ENCODE results near the gene UNKL.

UNKL gene

GRCh38 chr16:1394367-1394951 lies 20.0 kb downstream of the UNKL start:
- Histone ChIP-seq H3K27ac (ENCODE audit: low read depth, low read length) (no peak overlapping the region), H3K4me3 (ENCODE audit: insufficient read depth, low read length, poor library complexity, severe bottlenecking) (no peak overlapping the region), H3K9ac (ENCODE audit: low read length) (no peak overlapping the region), H4K20me1 (ENCODE audit: low read depth, low read length) (no peaks in the 10 kb centered on the region), H2AFZ (ENCODE audit: low read depth, low read length, severe bottlenecking) (no peak overlapping the region), H3K9me3 (ENCODE audit: insufficient read depth, low read length) (no peaks in the 10 kb centered on the region), H3K36me3 (ENCODE audit: low read length) (no peaks in the 10 kb centered on the region), H3K4me2 (ENCODE audit: low read depth, low read length, poor library complexity, severe bottlenecking) (no peak overlapping the region), H3K27me3 (ENCODE audit: low read length) (no peaks in the 10 kb centered on the region), H3F3A (ENCODE audit: insufficient read depth) (no peaks in the 10 kb centered on the region), H3K9me2 (replicated peaks; ENCODE audit: insufficient read depth, low read length) (no peaks in the 10 kb centered on the region), H3K79me2 (ENCODE audit: insufficient read depth, low read length) (no peaks in the 10 kb centered on the region)
- TF ChIP-seq EZH2phosphoT487 (conservative IDR thresholded peaks at IDR 0.05; ENCODE audit: low read length) (no peak), CTCF (IDR thresholded peaks at IDR 0.05; ENCODE audit: insufficient read depth, low read length, poor library complexity, severe bottlenecking) (no peak)

GRCh38 chr16:1393613-1394176 lies 20.8 kb downstream of the UNKL start:
- no peaks in the 10 kb centered on the region for H4K20me1 ChIP-seq (ENCODE audit: low read depth, low read length)
- H3K27me3 ChIP-seq (ENCODE audit: low read length) = no peaks in the 10 kb centered on the region
- H3K36me3 ChIP-seq (ENCODE audit: low read length) = no peaks in the 10 kb centered on the region
- no peaks in the 10 kb centered on the region for H3F3A ChIP-seq (ENCODE audit: insufficient read depth)
- H2AFZ ChIP-seq (ENCODE audit: low read depth, low read length, severe bottlenecking) = no peak overlapping the region
- no peak overlapping the region for H3K9ac ChIP-seq (ENCODE audit: low read length)
- H3K4me3 ChIP-seq (ENCODE audit: insufficient read depth, low read length, poor library complexity, severe bottlenecking) = no peak overlapping the region
- no peak for TF ChIP-seq CTCF (IDR thresholded peaks at IDR 0.05; ENCODE audit: insufficient read depth, low read length, poor library complexity, severe bottlenecking)
- TF ChIP-seq EZH2phosphoT487 (conservative IDR thresholded peaks at IDR 0.05; ENCODE audit: low read length) = no peak
- H3K79me2 ChIP-seq (ENCODE audit: insufficient read depth, low read length) = no peaks in the 10 kb centered on the region
- no peak overlapping the region for H3K27ac ChIP-seq (ENCODE audit: low read depth, low read length)
- H3K9me3 ChIP-seq (ENCODE audit: insufficient read depth, low read length) = no peaks in the 10 kb centered on the region
- H3K9me2 ChIP-seq (replicated peaks; ENCODE audit: insufficient read depth, low read length) = no peaks in the 10 kb centered on the region
- H3K4me2 ChIP-seq (ENCODE audit: low read depth, low read length, poor library complexity, severe bottlenecking) = no peak overlapping the region

GRCh38 chr16:1392826-1393225 lies 21.7 kb downstream of the UNKL start:
- Histone ChIP-seq H4K20me1 (ENCODE audit: low read depth, low read length) (no peaks in the 10 kb centered on the region), H3K27ac (ENCODE audit: low read depth, low read length) (no peak overlapping the region), H3K9me3 (ENCODE audit: insufficient read depth, low read length) (no peaks in the 10 kb centered on the region), H2AFZ (ENCODE audit: low read depth, low read length, severe bottlenecking) (no peak overlapping the region), H3K4me3 (ENCODE audit: insufficient read depth, low read length, poor library complexity, severe bottlenecking) (no peak overlapping the region), H3K9me2 (replicated peaks; ENCODE audit: insufficient read depth, low read length) (no peaks in the 10 kb centered on the region), H3K27me3 (ENCODE audit: low read length) (no peaks in the 10 kb centered on the region), H3K9ac (ENCODE audit: low read length) (no peak overlapping the region), H3K4me2 (ENCODE audit: low read depth, low read length, poor library complexity, severe bottlenecking) (no peak overlapping the region), H3F3A (ENCODE audit: insufficient read depth) (no peaks in the 10 kb centered on the region), H3K36me3 (ENCODE audit: low read length) (no peaks in the 10 kb centered on the region), H3K79me2 (ENCODE audit: insufficient read depth, low read length) (no peaks in the 10 kb centered on the region)
- TF ChIP-seq CTCF (IDR thresholded peaks at IDR 0.05; ENCODE audit: insufficient read depth, low read length, poor library complexity, severe bottlenecking) (no peak), EZH2phosphoT487 (conservative IDR thresholded peaks at IDR 0.05; ENCODE audit: low read length) (no peak)
